Right lobe of liver (tissue), 6 donors: ENCODE measurements around the gene DPYD. TPM values are rescaled to one million over a fixed set of nuclear protein-coding genes. Genes with fewer than 3 reads are reported as not detected.

ENCODE experiments used
- ATAC-seq, 4 donors: fragments of 200-7000 bp; cut with Tn5 transposase; one replicate each; pipeline ENCODE4 v1.9.1; 2020; ENCODE audit warnings: mild to moderate bottlenecking in 4 of 4, moderate library complexity in 4 of 4
- DNase-seq, 3 donors: peaks; one replicate each; pipeline ENCODE4 v3.0.0-alpha.2; 2020
- H3K27ac ChIP-seq, 3 donors: fragments of 200-600 bp; one replicate each; pipeline ENCODE4 v1.8.0; 2022
- H3K27me3 ChIP-seq, 2 donors: fragments of 200-600 bp; one replicate each; pipeline ENCODE4 v1.8.0; 2022
- H3K36me3 ChIP-seq, 4 donors: fragments of 200-600 bp; sonication (generic) in 1 of 4; one replicate each; pipeline versions ENCODE4 v1.5.1 to v1.8.0; 2017 to 2022; ENCODE audit warnings: control low read depth in 1 of 4
- H3K4me1 ChIP-seq, 4 donors: fragments of 200-600 bp; sonication (generic) in 1 of 4; one replicate each; pipeline versions ENCODE4 v1.5.1 to v1.8.0; 2017 to 2022; ENCODE audit warnings: control low read depth in 1 of 4
- H3K4me3 ChIP-seq, 3 donors: fragments of 200-600 bp; one replicate each; pipeline ENCODE4 v1.8.0; 2022
- H3K9me3 ChIP-seq, 4 donors: fragments of 200-600 bp; sonication (generic) in 1 of 4; one replicate each; pipeline versions ENCODE4 v1.5.1 to v1.8.0; 2017 to 2022; ENCODE audit warnings: control low read depth in 1 of 4
- CTCF ChIP-seq, 4 donors: fragments of 200-600 bp in 3 of 4; fragments of 450-650 bp in 1 of 4; IDR thresholded peaks; one replicate each; pipeline versions ENCODE4 v1.5.1 to v1.8.0; 2016 to 2022; ENCODE audit warnings: antibody characterized with exemption in 4 of 4, mild to moderate bottlenecking in 2 of 4
- POLR2A ChIP-seq: fragments of 450-650 bp; IDR thresholded peaks from one replicate; pipeline ENCODE4 v1.6.1; 2017; ENCODE audit warnings: antibody characterized with exemption, mild to moderate bottlenecking
- WGBS: methylation state at CpG from one replicate; pipeline ENCODE4 v1.1.6; 2018; ENCODE audit warnings: low coverage, low lambda C conversion rate; ENCODE audit not compliant: insufficient coverage; ENCODE audit errors: missing lambda C conversion rate; 5-methylcytosine and 5-hydroxymethylcytosine counted together
- intact Hi-C, 2 donors: fragments of 100-400 bp; cut with DNase I; formaldehyde crosslinking; loops; one replicate each; pipeline versions ENCODE4 v1.11.2 to v1.14.1; 2022
- total RNA-seq, 6 experiments: library from RNA; depleted of rRNA in 2 of 6; stranded (reverse); fragments of >200 nt in 2 of 6; fragmentation: NEBNext Ultra II Directional in 3 of 6; extraction: Animal tissue kit (Norgen Biotek cat#: 25700) in 3 of 6; gene quantifications; one replicate each; pipeline versions ENCODE4 v1.1.0 to v1.2.4, GENCODE V29; 2016 to 2023
- donor health status: DM: no; HTN: yes; CAD: no.
- donor health status: DM: no; HTN: no; CAD: no.
- donor health status: DM: no; HTN: no; CAD: no.
- donor health status: DM: no; HTN: yes; CAD: no.
- donor health status: DM: no; HTN: yes; CAD: no.

The DPYD gene
- total RNA-seq, 6 experiments from 2014 or later, result 25.2 to 74.4 (median 40.0) TPM

GRCh38 chr1:97202481-97203380 lies 718.1 kb downstream of the DPYD start:
- DNase-seq (no peak), ATAC-seq (no peak)
- H3K9me3 ChIP-seq, result no peaks in the 10 kb centered on the region

GRCh38 chr1:97201641-97202040 lies 719.2 kb downstream of the DPYD start:
- Histone ChIP-seq H3K27me3 (no peaks in the 10 kb centered on the region), H3K4me3 (no peak overlapping the region), H3K4me1 (peaks cover 0 to 6% (median 0%) of the 10 kb centered on the region in 4 donors), H3K27ac (no peak overlapping the region), H3K36me3 (no peaks in the 10 kb centered on the region), H3K9me3 (no peaks in the 10 kb centered on the region)
- TF ChIP-seq POLR2A (no peak), CTCF (IDR thresholded peaks at IDR 0.05) (no peak)
- intact Hi-C loops, result no loop called here
- no peak for ATAC-seq
- DNase-seq, result no peak
- WGBS, result 86% methylated on average over 3 of the region's 3 CpGs

More at GRCh38 chr1:97202481-97203380, 718.1 kb downstream of the DPYD start:
- TF ChIP-seq CTCF (IDR thresholded peaks at IDR 0.05), result no peak
- no peak for TF ChIP-seq POLR2A
- 79% methylated on average over 3 of the region's 5 CpGs for WGBS
- Histone ChIP-seq H3K4me3 (no peak overlapping the region), H3K27ac (no peak overlapping the region), H3K36me3 (no peaks in the 10 kb centered on the region), H3K27me3 (no peaks in the 10 kb centered on the region), H3K4me1 (peaks cover 0 to 6% (median 0%) of the 10 kb centered on the region in 4 donors)
- intact Hi-C loops, result no loop called here

GRCh38 chr1:97200595-97200994 lies 720.2 kb downstream of the DPYD start:
- H3K4me1 ChIP-seq, result peaks cover 0 to 6% (median 0%) of the 10 kb centered on the region in 4 donors
- H3K27ac ChIP-seq, result no peak overlapping the region
- H3K36me3 ChIP-seq, result no peaks in the 10 kb centered on the region
- TF ChIP-seq CTCF (IDR thresholded peaks at IDR 0.05) (no peak), POLR2A (no peak)
- WGBS, result 38% methylated on average over 2 of the region's 2 CpGs
- H3K27me3 ChIP-seq, result no peaks in the 10 kb centered on the region
- no peaks in the 10 kb centered on the region for H3K9me3 ChIP-seq
- ATAC-seq, result peak in 2 of 4 donors; percentile 28 to 77
- peak in 1 of 3 donors; percentile 31 for DNase-seq
- no peak overlapping the region for H3K4me3 ChIP-seq
- intact Hi-C loops, result no loop called here

GRCh38 chr1:97196825-97197516 lies 723.9 kb downstream of the DPYD start:
- H3K4me1 ChIP-seq, result no peaks in the 10 kb centered on the region
- no peaks in the 10 kb centered on the region for H3K27me3 ChIP-seq
- no peaks in the 10 kb centered on the region for H3K9me3 ChIP-seq
- TF ChIP-seq POLR2A, result no peak
- TF ChIP-seq CTCF (IDR thresholded peaks at IDR 0.05), result no peak
- H3K4me3 ChIP-seq, result no peak overlapping the region
- ATAC-seq, result no peak
- DNase-seq, result no peak
- H3K27ac ChIP-seq, result no peak overlapping the region
- intact Hi-C loops, result no loop called here
- peaks cover 0 to 14% (median 0%) of the 10 kb centered on the region in 4 donors for H3K36me3 ChIP-seq
- 85% methylated on average over 1 of the region's 1 CpG for WGBS
